H4 (cell line): ENCODE results near the gene FAM174B. TPM values are rescaled to one million over a fixed set of nuclear protein-coding genes. Genes with fewer than 3 reads are reported as not detected.

ENCODE experiments used
- DNase-seq: peaks from one replicate; pipeline ENCODE4 v3.0.0-alpha.2; 2015; ENCODE audit warnings: low spot score
- total RNA-seq: library from RNA; depleted of rRNA; stranded (reverse); fragments of >200 nt; shearing (Covaris generic); gene quantifications from 2 replicates; pipeline ENCODE4 v1.2.3, GENCODE V29; 2014; rRNA removed

The FAM174B gene
- total RNA-seq, 1 experiment from 2014 or later: 0.06 TPM

DNA sequence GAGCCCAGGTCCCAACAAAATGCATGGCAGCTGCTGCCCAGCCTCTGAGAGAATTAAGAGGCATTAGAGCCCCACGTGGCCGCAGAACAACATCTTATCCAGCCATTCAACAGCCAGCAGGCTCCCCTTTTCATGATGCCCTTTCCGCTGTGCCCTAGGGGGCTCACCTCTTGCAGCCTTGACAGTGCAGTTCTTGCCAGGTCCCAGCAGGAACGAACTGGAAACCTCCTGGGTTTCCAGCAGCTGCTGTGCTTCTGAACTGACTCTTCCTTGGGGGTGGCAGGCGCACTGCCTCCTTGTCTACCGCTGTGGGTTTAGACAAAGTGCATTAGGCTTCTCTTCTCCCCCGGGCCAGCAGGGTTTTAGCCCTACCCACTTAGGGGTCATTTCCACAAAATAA, 85.2 kb downstream of the FAM174B start:
- DNase-seq: no peak

DNA sequence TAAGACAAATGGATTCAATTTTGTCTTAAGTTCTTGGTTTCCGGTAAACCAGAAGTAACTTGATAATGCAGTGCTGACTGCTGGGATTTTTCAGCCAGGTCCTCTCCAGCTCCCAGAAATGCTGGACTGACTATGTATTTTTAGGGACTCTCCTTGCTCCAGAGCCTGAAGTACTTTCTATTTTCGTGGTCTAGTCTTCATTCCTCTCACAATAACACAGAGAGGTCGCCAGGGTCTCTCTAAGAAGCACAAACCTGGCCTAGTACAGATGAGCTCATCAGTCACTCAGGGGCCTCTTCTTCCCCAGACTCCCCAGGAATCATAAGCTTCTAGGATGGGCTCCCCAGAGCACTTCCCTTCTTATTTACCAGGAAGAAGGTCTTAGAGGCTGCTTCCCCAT, 85.8 kb downstream of the FAM174B start:
- DNase-seq: no peak

Other genes starting within 250 kb of the FAM174B start
- gene CHD2, start 244.5 kb upstream of the FAM174B start, total RNA-seq: 19.1 and 41.2 TPM in 2 replicates